Parathyroid adenoma (tissue), 2 donors: Measurements from ENCODE around the gene TMX1.
A peak's percentile ranks its signal among the peaks of the same experiment; 100 is the strongest.
"Not testable (repeated sequence)": the region's sequence is repeated elsewhere in the genome, so short reads cannot be mapped to it uniquely, and the experiment has no call there.

Source experiments
- H2AFZ ChIP-seq: fragments of 300-600 bp; sonication (generic); one replicate; pipeline ENCODE4 v1.7.0; 2017; ENCODE audit warnings: antibody characterized with exemption, mild to moderate bottlenecking
- H3K27ac ChIP-seq: fragments of 300-600 bp; sonication (generic); one replicate; pipeline ENCODE4 v1.7.0; 2017
- H3K27me3 ChIP-seq: fragments of 300-600 bp; sonication (generic); one replicate; pipeline ENCODE4 v1.7.0; 2017; ENCODE audit warnings: low read length; ENCODE audit not compliant: control insufficient read depth, insufficient read depth
- H3K36me3 ChIP-seq: fragments of 300-600 bp; sonication (generic); one replicate; pipeline ENCODE4 v1.7.0; 2017; ENCODE audit warnings: low read length; ENCODE audit not compliant: control insufficient read depth, insufficient read depth
- H3K4me1 ChIP-seq: fragments of 300-600 bp; sonication (generic); one replicate; pipeline ENCODE4 v1.7.0; 2017; ENCODE audit warnings: control low read depth
- H3K4me2 ChIP-seq: fragments of 300-600 bp; sonication (generic); one replicate; pipeline ENCODE4 v1.7.0; 2017; ENCODE audit warnings: low read length
- H3K4me3 ChIP-seq: fragments of 300-600 bp; sonication (generic); one replicate; pipeline ENCODE4 v1.7.0; 2017; ENCODE audit warnings: low read depth, low read length
- H3K79me2 ChIP-seq: fragments of 300-600 bp; sonication (generic); one replicate; pipeline ENCODE4 v1.7.0; 2017; ENCODE audit warnings: control low read depth
- H3K9ac ChIP-seq: fragments of 300-600 bp; sonication (generic); one replicate; pipeline ENCODE4 v1.7.0; 2017; ENCODE audit warnings: mild to moderate bottlenecking
- H3K9me3 ChIP-seq: fragments of 300-600 bp; sonication (generic); one replicate; pipeline ENCODE4 v1.7.0; 2017; ENCODE audit warnings: low read length; ENCODE audit not compliant: control insufficient read depth
- CTCF ChIP-seq: fragments of 300-600 bp; sonication (generic); IDR thresholded peaks from one replicate; pipeline ENCODE4 v1.7.0; 2017; ENCODE audit warnings: antibody characterized with exemption, mild to moderate bottlenecking
- donor health status: primary hyperparathyroidism.

The TMX1 gene

GRCh38 chr14:51210594-51210993 lies 29.5 kb upstream of the TMX1 start:
- no peak overlapping the region for H3K9ac ChIP-seq
- no peaks in the 10 kb centered on the region for H3K36me3 ChIP-seq
- no peak overlapping the region for H2AFZ ChIP-seq
- TF ChIP-seq CTCF: no peak
- no peaks in the 10 kb centered on the region for H3K4me1 ChIP-seq
- H3K4me2 ChIP-seq: no peak overlapping the region
- no peaks in the 10 kb centered on the region for H3K9me3 ChIP-seq
- H3K27me3 ChIP-seq: no peaks in the 10 kb centered on the region
- no peaks in the 10 kb centered on the region for H3K79me2 ChIP-seq
- H3K4me3 ChIP-seq: no peak overlapping the region
- H3K27ac ChIP-seq: no peak overlapping the region

- no peaks in the 10 kb centered on the region for H3K27me3 ChIP-seq
Measured at GRCh38 chr14:51211149-51211548, 28.9 kb upstream of the TMX1 start.

GRCh38 chr14:51216602-51217001 lies 23.4 kb upstream of the TMX1 start:
- no peak for TF ChIP-seq CTCF
- no peak overlapping the region for H2AFZ ChIP-seq
- no peak overlapping the region for H3K27ac ChIP-seq
- H3K4me3 ChIP-seq: no peak overlapping the region
- no peak overlapping the region for H3K4me2 ChIP-seq
- H3K79me2 ChIP-seq: no peaks in the 10 kb centered on the region
- H3K27me3 ChIP-seq: no peaks in the 10 kb centered on the region
- H3K9ac ChIP-seq: no peak overlapping the region
- H3K9me3 ChIP-seq: no peaks in the 10 kb centered on the region
- H3K36me3 ChIP-seq: no peaks in the 10 kb centered on the region
- no peaks in the 10 kb centered on the region for H3K4me1 ChIP-seq

More at GRCh38 chr14:51211149-51211548, 28.9 kb upstream of the TMX1 start:
- no peak for TF ChIP-seq CTCF
- H3K4me1 ChIP-seq: no peaks in the 10 kb centered on the region
- no peaks in the 10 kb centered on the region for H3K9me3 ChIP-seq
- no peaks in the 10 kb centered on the region for H3K36me3 ChIP-seq
- no peak overlapping the region for H3K27ac ChIP-seq
- no peaks in the 10 kb centered on the region for H3K79me2 ChIP-seq
- no peak overlapping the region for H3K4me3 ChIP-seq
- no peak overlapping the region for H3K4me2 ChIP-seq
- H3K9ac ChIP-seq: no peak overlapping the region
- no peak overlapping the region for H2AFZ ChIP-seq

- no peak overlapping the region for H2AFZ ChIP-seq
- H3K79me2 ChIP-seq: no peaks in the 10 kb centered on the region
- peak; percentile 61 for TF ChIP-seq CTCF
- no peak overlapping the region for H3K27ac ChIP-seq
- H3K4me1 ChIP-seq: no peaks in the 10 kb centered on the region
- no peaks in the 10 kb centered on the region for H3K27me3 ChIP-seq
- no peak overlapping the region for H3K9ac ChIP-seq
- H3K9me3 ChIP-seq: no peaks in the 10 kb centered on the region
- H3K4me2 ChIP-seq: no peak overlapping the region
- H3K4me3 ChIP-seq: no peak overlapping the region
- H3K36me3 ChIP-seq: no peaks in the 10 kb centered on the region
Measured at GRCh38 chr14:51219473-51220448, 20.3 kb upstream of the TMX1 start.

- H3K4me2 ChIP-seq, H3K9me3 ChIP-seq, H3K4me3 ChIP-seq, H3K27me3 ChIP-seq, H3K36me3 ChIP-seq, H2AFZ ChIP-seq, H3K27ac ChIP-seq, H3K4me1 ChIP-seq, H3K79me2 ChIP-seq, H3K9ac ChIP-seq: not testable (repeated sequence)
Measured at GRCh38 chr14:51223463-51223862, 16.6 kb upstream of the TMX1 start.
